ENCODE measurements around the gene SEM1. TPM values are rescaled to one million over a fixed set of nuclear protein-coding genes. Genes with fewer than 3 reads are reported as not detected.

The SEM1 gene
- total and polyA plus RNA-seq, 2 of the 4 experiments (the other 2 are of a cell fraction) = 17.2 to 38.0 TPM

GRCh38 chr7:96720843-96721242 is 11.2 kb upstream of the SEM1 start:
- Histone ChIP-seq H3K27me3 (ENCODE audit: control insufficient read depth, insufficient read depth, low read length) (no peaks in the 10 kb centered on the region), H3K18ac (ENCODE audit: low read depth, low read length) (no peak overlapping the region), H4K8ac (ENCODE audit: low read depth in 2 of 2, low read length in 2 of 2) (no peak overlapping the region), H3K56ac (ENCODE audit: extremely low read depth, insufficient read depth, low read length) (no peak overlapping the region), H4K91ac (ENCODE audit: insufficient read depth, low read depth, low read length) (no peak overlapping the region), H4K5ac (ENCODE audit: low read depth, low read length) (no peak overlapping the region), H3K9me3 (ENCODE audit: control insufficient read depth, insufficient read depth, low read length) (no peaks in the 10 kb centered on the region), H3K23ac (ENCODE audit: low read depth, low read length) (no peak overlapping the region), H2AFZ (replicated peaks; ENCODE audit: low read length, poor library complexity) (no peak overlapping the region), H2AK9ac (replicated peaks; ENCODE audit: low read depth, low read length, poor library complexity) (no peak overlapping the region), H3K4ac (ENCODE audit: low read depth, low read length) (no peak overlapping the region), H4K20me1 (ENCODE audit: insufficient read depth, low read length) (no peaks in the 10 kb centered on the region), H2AK5ac (ENCODE audit: low read depth, low read length) (no peak overlapping the region), H2BK120ac (ENCODE audit: low read depth, low read length) (no peak overlapping the region), H2BK15ac (ENCODE audit: low read depth, low read length) (no peak overlapping the region), H3K4me1 (ENCODE audit: control insufficient read depth, insufficient read depth, low read length) (no peaks in the 10 kb centered on the region), H3K9ac (ENCODE audit: low read depth, low read length) (no peak overlapping the region), H3K4me3 (ENCODE audit: insufficient read depth, low read depth, low read length) (no peak overlapping the region), H3K36me3 (ENCODE audit: control insufficient read depth, insufficient read depth, low read length) (no peaks in the 10 kb centered on the region), H3K79me1 (ENCODE audit: low read depth in 1 of 2, low read length in 2 of 2) (no peaks in the 10 kb centered on the region), H3K4me2 (ENCODE audit: low read depth, low read length) (no peak overlapping the region), H2BK5ac (ENCODE audit: low read depth, low read length, poor library complexity, severe bottlenecking) (no peak overlapping the region), H3K27ac (ENCODE audit: insufficient read depth, low read length) (no peak overlapping the region), H3K14ac (replicated peaks; ENCODE audit: low read depth, low read length) (no peak overlapping the region), H2BK20ac (ENCODE audit: low read depth, low read length) (no peak overlapping the region), H3K9me1 (ENCODE audit: insufficient read depth, low read length) (no peaks in the 10 kb centered on the region)
- in situ Hi-C loops (cut with MboI; ENCODE audit: low sequenced_read_pairs) = no loop called here
- no CpG with 5 or more reads among the region's 2 CpGs for WGBS, 2 experiments (ENCODE audit: extremely low coverage in 2 of 2, insufficient read length in 1 of 2)
- no peak for DNase-seq
- CTCF ChIA-PET = no interaction called here
- TF ChIP-seq NFE2L2 (IDR thresholded peaks at IDR 0.05; ENCODE audit: low read depth, low read length) (no peak), CEBPB (IDR thresholded peaks at IDR 0.05; ENCODE audit: low read depth, low read length) (0 out of 2 replicates have a peak, but pooled peaks have one; percentile 16)
- intact Hi-C loops (cut with micrococcal nuclease) = no loop called here
- ATAC-seq (ENCODE audit: low read depth) = no peak
- BruUV-seq (replicated peaks) = no TSS peak
- dilution Hi-C loops (cut with HindIII; ENCODE audit: low sequenced_read_pairs, unreplicated experiment) = no loop called here
- POLR2A ChIA-PET (ENCODE audit: unreplicated experiment) = no interaction called here
